ENCODE data around the gene KDM4C.

DNA sequence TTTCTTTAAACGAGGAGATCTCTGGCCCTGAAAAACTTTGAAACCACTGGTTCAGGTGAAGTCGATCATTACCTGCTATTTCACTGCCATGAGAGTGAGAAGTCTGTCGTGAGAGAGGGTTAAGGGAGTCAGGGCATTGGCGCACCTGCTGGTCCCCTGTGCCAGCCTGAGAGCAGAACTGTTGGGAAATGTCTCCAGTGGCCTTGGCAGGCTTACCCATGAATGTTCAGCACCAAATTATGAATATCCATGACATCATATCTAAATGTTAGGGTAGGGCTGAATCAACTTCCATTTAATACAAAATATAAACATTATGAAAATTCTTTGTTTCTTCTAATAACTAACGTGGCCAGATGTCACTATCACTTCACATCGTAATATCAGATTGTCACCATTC lies 379.3 kb downstream of the KDM4C start:
- no peak for TF ChIP-seq EZH2 (IDR thresholded peaks at IDR 0.05; ENCODE audit: insufficient read depth, poor library complexity, severe bottlenecking)
- TF ChIP-seq EZH2phosphoT487 (IDR thresholded peaks at IDR 0.05; ENCODE audit: insufficient read depth, low read depth) = no peak
